NCI-H2107 treated with DMSO at 0.1 percent for 48 hours (cell line): Measurements from ENCODE around the gene ALDH1B1.

ENCODE experiments used
- DNase-seq: peaks from one replicate; lab custom pipeline; 2025; ENCODE audit not compliant: unreplicated experiment; lab: John Stamatoyannopoulos, UW

The ALDH1B1 gene

DNA sequence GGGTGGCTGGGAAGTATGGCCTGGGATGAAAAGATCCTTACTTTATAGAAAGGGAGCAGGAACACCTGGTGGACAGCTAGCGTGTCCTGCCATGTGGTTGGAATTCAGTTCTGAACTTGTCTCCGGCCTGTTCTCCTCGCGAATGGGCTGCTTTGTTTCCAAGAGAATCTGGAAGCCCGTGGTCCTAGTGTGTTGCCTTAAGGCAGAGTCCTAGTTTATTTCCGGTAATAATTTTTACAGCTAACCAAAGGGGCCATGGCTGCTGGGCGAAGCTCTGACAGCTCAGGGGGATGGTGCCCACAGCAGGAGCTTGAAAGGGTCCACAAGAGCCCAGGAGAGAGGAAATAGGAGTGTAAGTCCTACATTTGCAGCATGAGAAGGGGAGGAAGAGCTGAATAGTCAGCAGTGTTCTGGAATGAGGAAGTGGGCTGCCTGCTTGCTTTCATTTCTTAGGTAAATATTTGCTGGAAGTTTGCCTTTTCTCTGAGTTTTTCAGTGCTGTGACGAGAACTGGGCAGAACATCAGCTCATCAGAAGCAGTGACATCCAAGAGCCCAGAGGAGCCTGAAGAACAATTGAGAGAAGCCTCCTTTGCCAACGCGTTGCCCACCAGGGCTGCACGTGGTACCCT is 44.8 kb downstream of the ALDH1B1 start:
- no peak for DNase-seq

- DNase-seq, result no peak
Measured at GRCh38 chr9:38439291-38439915, 46.9 kb downstream of the ALDH1B1 start.

- no peak for DNase-seq
Measured at GRCh38 chr9:38439916-38440301, 47.4 kb downstream of the ALDH1B1 start.

DNA sequence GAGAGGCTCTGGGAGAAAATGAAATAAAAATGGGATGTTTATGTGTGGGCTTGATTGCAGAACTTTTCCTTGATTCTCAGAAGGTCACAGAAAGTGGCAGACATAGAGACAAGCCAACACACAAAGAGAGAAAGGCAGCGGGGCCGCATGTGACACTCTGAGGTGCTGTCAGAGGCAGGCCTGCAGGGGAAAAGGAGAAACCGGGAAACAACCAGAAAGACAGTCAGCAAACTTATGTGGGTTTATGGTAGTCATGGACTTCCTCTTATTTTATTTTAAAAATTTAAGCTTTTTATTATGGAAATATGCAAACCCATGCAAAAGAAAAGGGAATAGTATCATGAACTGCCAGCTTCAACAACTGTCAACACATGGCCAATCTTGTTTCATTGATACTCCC is 48.0 kb downstream of the ALDH1B1 start:
- DNase-seq, result no peak

DNA sequence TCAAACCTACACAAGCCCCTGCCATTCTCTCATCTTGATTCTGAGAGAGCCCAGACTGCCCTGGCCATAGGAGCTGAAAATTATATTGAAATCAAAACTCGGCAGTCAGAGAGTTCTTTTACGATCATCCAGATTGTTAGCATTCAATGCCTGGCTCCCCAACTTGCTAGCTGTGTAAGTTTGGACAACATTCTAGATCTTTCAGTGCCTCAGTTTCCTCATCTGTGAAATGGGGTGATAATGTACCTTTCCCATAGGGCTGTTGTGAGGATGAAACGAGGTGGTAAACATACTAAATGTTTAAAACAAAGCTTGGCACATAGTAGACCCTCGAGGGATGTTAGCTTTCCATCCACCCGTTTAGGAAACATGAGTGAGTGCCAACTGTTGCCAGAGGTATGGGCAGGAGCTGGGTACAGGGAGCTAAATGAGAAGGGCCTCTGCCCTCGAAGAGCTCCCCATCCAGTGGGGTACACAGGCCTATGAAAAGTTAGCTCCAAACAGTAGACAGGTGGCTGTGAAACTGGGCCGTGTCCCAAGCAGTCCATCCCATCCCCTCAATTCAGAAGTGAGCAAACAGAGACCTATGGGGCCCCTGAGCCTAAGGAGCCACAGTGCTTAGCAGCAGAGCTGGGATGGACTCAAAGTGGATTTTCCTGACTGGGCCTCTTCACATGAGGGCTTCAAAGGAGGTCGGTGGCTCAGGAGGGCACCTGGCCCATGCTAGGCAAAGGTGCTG is 49.0 kb downstream of the ALDH1B1 start:
- DNase-seq, result no peak

- DNase-seq, result no peak
Measured at GRCh38 chr9:38442473-38443096, 50.1 kb downstream of the ALDH1B1 start.

DNA sequence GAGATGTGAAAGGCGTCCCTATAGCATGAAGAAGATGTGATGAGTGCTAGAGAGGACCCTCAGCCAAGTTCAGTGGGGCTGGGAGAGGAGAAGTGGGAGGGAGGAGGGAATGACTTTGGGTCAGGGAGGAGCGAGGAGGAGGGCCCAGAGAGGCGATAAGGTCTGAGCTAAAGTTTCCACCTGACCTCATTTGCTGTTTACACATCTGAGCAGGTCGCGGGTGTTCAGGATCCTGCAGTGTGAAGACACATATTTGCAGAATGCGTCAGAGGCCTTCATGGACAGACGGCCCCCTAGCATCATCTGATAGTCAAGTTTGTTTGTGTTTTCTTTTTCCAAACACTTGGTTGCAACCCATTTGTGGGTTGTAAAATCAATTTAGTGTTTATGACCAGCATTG is 50.7 kb downstream of the ALDH1B1 start:
- DNase-seq, result no peak

- no peak for DNase-seq
Measured at GRCh38 chr9:38443597-38443996, 51.1 kb downstream of the ALDH1B1 start.

GRCh38 chr9:38445154-38446043 is 52.9 kb downstream of the ALDH1B1 start:
- DNase-seq, result no peak

- no peak for DNase-seq
Measured at GRCh38 chr9:38447703-38448102, 55.2 kb downstream of the ALDH1B1 start.
